Measurements from ENCODE around the gene IL17F.
"Not testable (repeated sequence)": the region's sequence is repeated elsewhere in the genome, so short reads cannot be mapped to it uniquely, and the experiment has no call there.

The IL17F gene

GRCh38 chr6:52213127-52213526, 31.2 kb downstream of the IL17F start:
- no peak overlapping the region for H3K27ac ChIP-seq (ENCODE audit: low read depth, low read length)
- no peak overlapping the region for H3K9ac ChIP-seq (ENCODE audit: low read depth, low read length)
- H3K4me3 ChIP-seq (ENCODE audit: low read length): no peak overlapping the region
- H3K27me3 ChIP-seq (ENCODE audit: insufficient read depth, low read length): no peaks in the 10 kb centered on the region
- H3K36me3 ChIP-seq (ENCODE audit: insufficient read depth, low read length): no peaks in the 10 kb centered on the region
- no peaks in the 10 kb centered on the region for H3K4me1 ChIP-seq (ENCODE audit: insufficient read depth, low read length)
- 86% methylated on average over 2 of the region's 2 CpGs for WGBS
- H3K9me3 ChIP-seq (ENCODE audit: insufficient read depth, low read depth, low read length): no peaks in the 10 kb centered on the region

GRCh38 chr6:52210227-52210626, 34.1 kb downstream of the IL17F start:
- Histone ChIP-seq H3K9me3 (ENCODE audit: insufficient read depth, low read depth, low read length) (no peaks in the 10 kb centered on the region), H3K4me3 (ENCODE audit: low read length) (no peak overlapping the region), H3K27ac (ENCODE audit: low read depth, low read length) (no peak overlapping the region), H3K36me3 (ENCODE audit: insufficient read depth, low read length) (no peaks in the 10 kb centered on the region), H3K27me3 (ENCODE audit: insufficient read depth, low read length) (no peaks in the 10 kb centered on the region), H3K9ac (ENCODE audit: low read depth, low read length) (no peak overlapping the region), H3K4me1 (ENCODE audit: insufficient read depth, low read length) (no peaks in the 10 kb centered on the region)
- 91% methylated on average over 2 of the region's 2 CpGs for WGBS

GRCh38 chr6:52209770-52210169, 34.5 kb downstream of the IL17F start:
- H3K4me1 ChIP-seq (ENCODE audit: insufficient read depth, low read length): no peaks in the 10 kb centered on the region
- no peak overlapping the region for H3K27ac ChIP-seq (ENCODE audit: low read depth, low read length)
- H3K36me3 ChIP-seq (ENCODE audit: insufficient read depth, low read length): no peaks in the 10 kb centered on the region
- no peak overlapping the region for H3K4me3 ChIP-seq (ENCODE audit: low read length)
- WGBS: 100% methylated on average over 1 of the region's 2 CpGs
- no peak overlapping the region for H3K9ac ChIP-seq (ENCODE audit: low read depth, low read length)
- H3K27me3 ChIP-seq (ENCODE audit: insufficient read depth, low read length): no peaks in the 10 kb centered on the region
- H3K9me3 ChIP-seq (ENCODE audit: insufficient read depth, low read depth, low read length): no peaks in the 10 kb centered on the region

GRCh38 chr6:52208612-52209011, 35.7 kb downstream of the IL17F start:
- H3K36me3 ChIP-seq (ENCODE audit: insufficient read depth, low read length): no peaks in the 10 kb centered on the region
- H3K9me3 ChIP-seq (ENCODE audit: insufficient read depth, low read depth, low read length): no peaks in the 10 kb centered on the region
- H3K9ac ChIP-seq (ENCODE audit: low read depth, low read length): no peak overlapping the region
- H3K4me3 ChIP-seq (ENCODE audit: low read length): no peak overlapping the region
- no peaks in the 10 kb centered on the region for H3K27me3 ChIP-seq (ENCODE audit: insufficient read depth, low read length)
- H3K27ac ChIP-seq (ENCODE audit: low read depth, low read length): no peak overlapping the region
- 88% methylated on average over 3 of the region's 3 CpGs for WGBS
- no peaks in the 10 kb centered on the region for H3K4me1 ChIP-seq (ENCODE audit: insufficient read depth, low read length)

- Histone ChIP-seq H3K9ac (ENCODE audit: low read depth, low read length) (no peak overlapping the region), H3K27ac (ENCODE audit: low read depth, low read length) (no peak overlapping the region), H3K36me3 (ENCODE audit: insufficient read depth, low read length) (no peaks in the 10 kb centered on the region), H3K4me3 (ENCODE audit: low read length) (no peak overlapping the region), H3K9me3 (ENCODE audit: insufficient read depth, low read depth, low read length) (no peaks in the 10 kb centered on the region), H3K4me1 (ENCODE audit: insufficient read depth, low read length) (no peaks in the 10 kb centered on the region), H3K27me3 (ENCODE audit: insufficient read depth, low read length) (no peaks in the 10 kb centered on the region)
- WGBS: 86% methylated on average over 2 of the region's 2 CpGs
These were observed 37.2 kb downstream of the IL17F start for GRCh38 chr6:52207066-52207465.

- no peak overlapping the region for H3K27ac ChIP-seq (ENCODE audit: low read depth, low read length)
- H3K4me3 ChIP-seq (ENCODE audit: low read length): no peak overlapping the region
- no peaks in the 10 kb centered on the region for H3K4me1 ChIP-seq (ENCODE audit: insufficient read depth, low read length)
- no peaks in the 10 kb centered on the region for H3K27me3 ChIP-seq (ENCODE audit: insufficient read depth, low read length)
- H3K36me3 ChIP-seq (ENCODE audit: insufficient read depth, low read length): no peaks in the 10 kb centered on the region
- no peak overlapping the region for H3K9ac ChIP-seq (ENCODE audit: low read depth, low read length)
- peaks cover 20% of the 10 kb centered on the region for H3K9me3 ChIP-seq (ENCODE audit: insufficient read depth, low read depth, low read length)
These were observed 42.8 kb downstream of the IL17F start for GRCh38 chr6:52201493-52201892.

GRCh38 chr6:52201046-52201445, 43.3 kb downstream of the IL17F start:
- Histone ChIP-seq H3K9ac (ENCODE audit: low read depth, low read length) (no peak overlapping the region), H3K27ac (ENCODE audit: low read depth, low read length) (no peak overlapping the region), H3K9me3 (ENCODE audit: insufficient read depth, low read depth, low read length) (peaks cover 20% of the 10 kb centered on the region), H3K4me1 (ENCODE audit: insufficient read depth, low read length) (no peaks in the 10 kb centered on the region), H3K4me3 (ENCODE audit: low read length) (no peak overlapping the region), H3K27me3 (ENCODE audit: insufficient read depth, low read length) (no peaks in the 10 kb centered on the region), H3K36me3 (ENCODE audit: insufficient read depth, low read length) (no peaks in the 10 kb centered on the region)
- no CpG with 5 or more reads among the region's 1 CpG for WGBS

- not testable (repeated sequence) for H3K4me1 ChIP-seq (ENCODE audit: insufficient read depth, low read length); H3K9ac ChIP-seq (ENCODE audit: low read depth, low read length); H3K27ac ChIP-seq (ENCODE audit: low read depth, low read length); H3K4me3 ChIP-seq (ENCODE audit: low read length); H3K27me3 ChIP-seq (ENCODE audit: insufficient read depth, low read length); H3K36me3 ChIP-seq (ENCODE audit: insufficient read depth, low read length)
- 51% methylated on average over 5 of the region's 5 CpGs for WGBS
- peaks cover 20% of the 10 kb centered on the region for H3K9me3 ChIP-seq (ENCODE audit: insufficient read depth, low read depth, low read length)
These were observed 44.2 kb downstream of the IL17F start for GRCh38 chr6:52200088-52200487.

- H3K27ac ChIP-seq (ENCODE audit: low read depth, low read length): no peak overlapping the region
- H3K27me3 ChIP-seq (ENCODE audit: insufficient read depth, low read length): no peaks in the 10 kb centered on the region
- no peak overlapping the region for H3K4me3 ChIP-seq (ENCODE audit: low read length)
- peaks cover 12% of the 10 kb centered on the region for H3K9me3 ChIP-seq (ENCODE audit: insufficient read depth, low read depth, low read length)
- no peak overlapping the region for H3K9ac ChIP-seq (ENCODE audit: low read depth, low read length)
- no peaks in the 10 kb centered on the region for H3K36me3 ChIP-seq (ENCODE audit: insufficient read depth, low read length)
- no peaks in the 10 kb centered on the region for H3K4me1 ChIP-seq (ENCODE audit: insufficient read depth, low read length)
- 0% methylated on average over 1 of the region's 2 CpGs for WGBS
These were observed 48.4 kb downstream of the IL17F start for GRCh38 chr6:52195886-52196285.

GRCh38 chr6:52191824-52192223, 52.5 kb downstream of the IL17F start:
- Histone ChIP-seq H3K4me1 (ENCODE audit: insufficient read depth, low read length) (peaks cover 4% of the 10 kb centered on the region; the same call in 1 of the 2 replicates), H3K36me3 (ENCODE audit: insufficient read depth, low read length) (no peaks in the 10 kb centered on the region), H3K9me3 (ENCODE audit: insufficient read depth, low read depth, low read length) (no peaks in the 10 kb centered on the region), H3K4me3 (ENCODE audit: low read length) (no peak overlapping the region), H3K9ac (ENCODE audit: low read depth, low read length) (no peak overlapping the region), H3K27ac (ENCODE audit: low read depth, low read length) (no peak overlapping the region), H3K27me3 (ENCODE audit: insufficient read depth, low read length) (no peaks in the 10 kb centered on the region)
- WGBS: 63% methylated on average over 3 of the region's 3 CpGs

- Histone ChIP-seq H3K27ac (ENCODE audit: low read depth, low read length) (peak overlapping the region; percentile 62; the same call in 1 of the 2 replicates), H3K36me3 (ENCODE audit: insufficient read depth, low read length) (no peaks in the 10 kb centered on the region), H3K9me3 (ENCODE audit: insufficient read depth, low read depth, low read length) (no peaks in the 10 kb centered on the region), H3K9ac (ENCODE audit: low read depth, low read length) (no peak overlapping the region), H3K4me1 (ENCODE audit: insufficient read depth, low read length) (peaks cover 4% of the 10 kb centered on the region; the same call in 1 of the 2 replicates), H3K27me3 (ENCODE audit: insufficient read depth, low read length) (no peaks in the 10 kb centered on the region), H3K4me3 (ENCODE audit: low read length) (no peak overlapping the region)
- 92% methylated on average over 3 of the region's 3 CpGs for WGBS
These were observed 53.9 kb downstream of the IL17F start for GRCh38 chr6:52190409-52190808.

- H3K27me3 ChIP-seq (ENCODE audit: insufficient read depth, low read length): no peaks in the 10 kb centered on the region
- H3K9me3 ChIP-seq (ENCODE audit: insufficient read depth, low read depth, low read length): no peaks in the 10 kb centered on the region
- no peaks in the 10 kb centered on the region for H3K36me3 ChIP-seq (ENCODE audit: insufficient read depth, low read length)
- H3K9ac ChIP-seq (ENCODE audit: low read depth, low read length): no peak overlapping the region
- H3K27ac ChIP-seq (ENCODE audit: low read depth, low read length): peak overlapping the region; percentile 62; the same call in 1 of the 2 replicates
- 70% methylated on average over 2 of the region's 2 CpGs for WGBS
- H3K4me1 ChIP-seq (ENCODE audit: insufficient read depth, low read length): peaks cover 4% of the 10 kb centered on the region; the same call in 1 of the 2 replicates
- H3K4me3 ChIP-seq (ENCODE audit: low read length): no peak overlapping the region
These were observed 54.3 kb downstream of the IL17F start for GRCh38 chr6:52189974-52190373.
